Adrenal gland (tissue), 5 donors: ENCODE data around the gene CTDSPL.

Experiments used
- CTCF ChIP-seq, 6 experiments: fragments of 450-650 bp in 4 of 6; fragments of 200-600 bp in 2 of 6; sonication (generic) in 1 of 6; IDR thresholded peaks; 1 replicate in 5 of 6; 2 replicates in 1 of 6; pipeline versions ENCODE4 v1.5.1 to v1.8.0; 2016 to 2021; ENCODE audit warnings: antibody characterized with exemption in 6 of 6, mild to moderate bottlenecking in 2 of 6, moderate library complexity in 1 of 6
- POLR2A ChIP-seq, 2 donors: fragments of 450-650 bp; IDR thresholded peaks; one replicate each; pipeline ENCODE4 v1.6.1; 2017; ENCODE audit warnings: antibody characterized with exemption in 2 of 2, mild to moderate bottlenecking in 2 of 2, moderate library complexity in 1 of 2
- donor health status: DM: no; HTN: no; CAD: no.

GRCh38 chr3:37849146-37849923 is 12.3 kb upstream of the CTDSPL start:
- TF ChIP-seq POLR2A (IDR thresholded peaks at IDR 0.05), result no peak
- no peak for TF ChIP-seq CTCF (IDR thresholded peaks at IDR 0.05)
